Measurements from ENCODE around the gene HERPUD2.

Gene HERPUD2

DNA sequence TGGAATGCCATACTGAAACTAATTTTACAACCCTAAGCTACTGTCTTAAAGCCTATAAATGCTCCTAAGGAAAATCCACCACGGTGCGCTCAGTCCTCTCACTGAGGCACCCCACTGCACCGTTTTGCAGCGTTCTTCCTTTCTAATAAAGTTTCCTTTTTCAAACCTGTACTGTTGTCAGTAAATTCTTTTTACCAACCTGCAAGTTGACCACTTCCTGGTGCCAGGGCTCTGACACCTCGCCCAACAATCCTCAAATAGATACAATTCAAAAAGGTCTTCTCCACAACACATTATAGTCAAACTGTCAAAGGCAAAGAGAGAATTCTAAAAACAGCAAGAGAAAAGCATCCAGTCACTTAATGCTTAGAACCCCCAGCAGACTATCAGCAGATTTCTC, 42.8 kb downstream of the HERPUD2 start:
- DNase-seq (ENCODE audit: extremely low spot score), result no peak
- ChIA-PET POLR2A (no interaction called here), CTCF (no interaction called here)
- TF ChIP-seq, protein P1, sequence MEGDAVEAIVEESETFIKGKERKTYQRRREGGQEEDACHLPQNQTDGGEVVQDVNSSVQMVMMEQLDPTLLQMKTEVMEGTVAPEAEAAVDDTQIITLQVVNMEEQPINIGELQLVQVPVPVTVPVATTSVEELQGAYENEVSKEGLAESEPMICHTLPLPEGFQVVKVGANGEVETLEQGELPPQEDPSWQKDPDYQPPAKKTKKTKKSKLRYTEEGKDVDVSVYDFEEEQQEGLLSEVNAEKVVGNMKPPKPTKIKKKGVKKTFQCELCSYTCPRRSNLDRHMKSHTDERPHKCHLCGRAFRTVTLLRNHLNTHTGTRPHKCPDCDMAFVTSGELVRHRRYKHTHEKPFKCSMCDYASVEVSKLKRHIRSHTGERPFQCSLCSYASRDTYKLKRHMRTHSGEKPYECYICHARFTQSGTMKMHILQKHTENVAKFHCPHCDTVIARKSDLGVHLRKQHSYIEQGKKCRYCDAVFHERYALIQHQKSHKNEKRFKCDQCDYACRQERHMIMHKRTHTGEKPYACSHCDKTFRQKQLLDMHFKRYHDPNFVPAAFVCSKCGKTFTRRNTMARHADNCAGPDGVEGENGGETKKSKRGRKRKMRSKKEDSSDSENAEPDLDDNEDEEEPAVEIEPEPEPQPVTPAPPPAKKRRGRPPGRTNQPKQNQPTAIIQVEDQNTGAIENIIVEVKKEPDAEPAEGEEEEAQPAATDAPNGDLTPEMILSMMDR (IDR thresholded peaks at IDR 0.05; ENCODE audit: control extremely low read depth, extremely low read depth, low read depth, missing control alignments), result no peak

DNA sequence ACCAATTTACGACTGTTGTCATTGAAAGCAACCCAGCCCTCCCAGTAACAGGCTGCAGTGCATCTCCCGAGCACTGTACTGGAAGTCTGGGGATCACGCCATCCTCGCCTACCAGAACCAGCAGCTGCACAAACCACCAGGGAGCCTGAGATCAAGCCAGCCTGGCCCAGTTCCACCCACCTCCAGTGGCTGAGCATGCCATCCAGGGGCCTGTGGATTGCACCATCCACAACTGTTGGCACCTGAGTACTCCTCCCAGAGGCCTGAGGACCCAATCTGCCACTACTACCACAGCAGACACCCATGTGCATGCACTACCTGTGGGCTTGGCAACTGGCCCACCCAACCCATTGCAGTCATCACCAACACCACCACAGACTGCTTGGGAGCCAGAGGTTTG, 44.2 kb downstream of the HERPUD2 start:
- DNase-seq (ENCODE audit: extremely low spot score), result no peak
- POLR2A ChIA-PET, result no interaction called here
- CTCF ChIA-PET, result no interaction called here
- TF ChIP-seq, protein P1 (IDR thresholded peaks at IDR 0.05; ENCODE audit: control extremely low read depth, extremely low read depth, low read depth, missing control alignments), result no peak

DNA sequence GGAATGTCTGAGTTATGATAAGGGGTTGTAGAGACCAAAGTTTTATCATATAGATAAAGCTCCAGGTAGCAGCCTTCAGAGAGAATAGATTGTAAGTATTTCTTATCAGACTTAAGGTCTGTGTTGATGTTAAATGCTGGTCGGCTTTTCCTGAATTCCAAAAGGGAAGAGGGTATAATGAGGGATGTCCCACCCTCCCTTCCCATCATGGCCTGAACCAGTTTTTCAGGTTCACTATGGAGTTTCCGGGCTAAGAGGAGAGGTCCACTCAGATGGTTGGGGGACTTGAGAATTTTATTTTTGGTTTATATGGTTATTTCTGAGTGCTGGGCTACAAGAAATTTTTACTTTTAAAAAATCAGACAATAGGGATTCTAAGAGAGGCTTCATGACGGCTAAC, 45.2 kb downstream of the HERPUD2 start:
- DNase-seq (ENCODE audit: extremely low spot score), result no peak
- POLR2A ChIA-PET, result no interaction called here
- CTCF ChIA-PET, result no interaction called here
- TF ChIP-seq, protein P1 (IDR thresholded peaks at IDR 0.05; ENCODE audit: control extremely low read depth, extremely low read depth, low read depth, missing control alignments), result no peak

DNA sequence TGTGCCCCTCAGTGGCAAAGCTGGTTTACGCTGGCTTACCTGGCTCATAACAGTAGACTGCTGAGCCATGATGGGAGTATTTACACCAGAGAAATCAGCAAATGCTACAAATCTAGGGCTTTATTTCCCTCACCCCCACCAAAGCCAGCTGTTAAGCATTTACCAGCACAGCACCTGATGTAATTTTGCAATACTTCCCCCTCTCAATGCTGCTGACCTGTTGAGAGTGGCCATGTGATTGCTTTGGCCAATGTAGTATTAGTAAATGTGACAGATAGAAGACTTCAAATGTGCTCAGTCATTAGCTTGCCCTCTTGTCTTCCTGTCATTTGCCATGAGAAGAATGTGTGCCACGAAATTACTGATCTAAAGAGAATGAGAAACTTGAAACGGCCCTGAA, 46.6 kb downstream of the HERPUD2 start:
- TF ChIP-seq, protein P1 (IDR thresholded peaks at IDR 0.05; ENCODE audit: control extremely low read depth, extremely low read depth, low read depth, missing control alignments), result no peak
- ChIA-PET CTCF (interaction anchor here (1.0 to 1.8 kb wide), 2 partner anchors 82 to 259 kb away, joined by 4 read pairs; no protein-coding TSS in a partner anchor), POLR2A (no interaction called here)
- DNase-seq (ENCODE audit: extremely low spot score), result no peak

DNA sequence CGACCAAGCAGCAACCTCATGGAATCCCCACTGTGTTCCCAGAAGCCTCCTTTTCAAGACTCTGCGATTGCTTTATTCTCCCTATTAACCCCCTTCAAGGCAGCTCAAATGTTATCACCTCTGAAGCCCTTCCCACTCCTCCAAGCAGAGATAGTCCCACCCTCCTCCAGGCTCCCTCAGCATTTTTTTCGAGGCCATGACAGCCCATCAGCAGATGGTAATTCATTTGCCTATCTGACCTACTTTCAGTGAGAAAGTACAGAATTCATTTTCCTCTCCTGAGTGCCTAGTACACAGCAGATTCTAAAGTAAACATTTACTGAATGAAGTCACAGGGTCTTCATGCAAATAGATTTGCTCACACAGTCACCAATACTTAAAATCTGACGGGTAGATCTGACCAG, 47.8 kb downstream of the HERPUD2 start:
- DNase-seq (ENCODE audit: extremely low spot score), result no peak
- TF ChIP-seq, protein P1 (IDR thresholded peaks at IDR 0.05; ENCODE audit: control extremely low read depth, extremely low read depth, low read depth, missing control alignments), result no peak
- POLR2A ChIA-PET, result no interaction called here
- CTCF ChIA-PET, result interaction anchor here (1.3 to 3.6 kb wide), 4 partner anchors 12 to 260 kb away, joined by 3 to 17 read pairs (median 5); no protein-coding TSS in a partner anchor

DNA sequence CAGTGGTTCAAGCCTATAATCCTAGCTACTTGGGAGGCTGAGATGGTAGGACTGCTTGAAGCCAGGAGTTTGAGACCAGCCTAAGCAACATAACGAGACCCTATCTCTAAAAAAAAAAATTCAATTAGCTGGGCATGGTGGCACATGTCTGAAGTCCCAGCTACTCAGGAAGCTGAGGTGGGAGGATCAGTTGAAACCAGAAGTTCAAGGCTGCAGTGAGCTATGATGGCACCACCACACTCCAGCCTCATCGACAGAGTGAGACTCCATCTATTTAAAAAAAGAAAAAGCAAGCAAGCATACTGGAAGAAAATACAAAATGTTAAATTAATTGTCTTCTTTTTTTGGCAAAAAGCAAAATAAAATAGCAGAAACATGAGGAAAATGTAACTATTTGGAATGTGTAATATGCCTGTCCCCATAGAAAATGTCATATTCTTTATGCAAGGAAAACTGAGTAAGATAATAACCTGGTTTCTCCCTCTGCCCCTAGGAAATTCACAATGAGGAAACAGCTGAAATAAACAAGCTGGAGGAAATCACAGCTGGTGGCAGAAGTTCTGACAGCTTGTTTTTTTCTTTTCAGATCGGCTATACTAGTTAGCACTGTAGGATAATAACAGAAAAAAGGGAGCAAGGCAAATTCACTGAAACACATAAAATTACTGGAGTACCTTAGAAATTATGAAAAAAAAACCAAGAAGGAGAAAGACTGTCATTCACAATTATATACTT, 48.5 kb downstream of the HERPUD2 start:
- POLR2A ChIA-PET, result no interaction called here
- TF ChIP-seq, protein P1 (IDR thresholded peaks at IDR 0.05; ENCODE audit: control extremely low read depth, extremely low read depth, low read depth, missing control alignments), result no peak
- no peak for DNase-seq (ENCODE audit: extremely low spot score)
- CTCF ChIA-PET, result interaction anchor here (1.1 to 3.6 kb wide), 5 partner anchors 11 to 261 kb away, joined by 3 to 17 read pairs (median 5); no protein-coding TSS in a partner anchor

Data from GM10248 (cell line).